Trophoblast cell (in vitro differentiated cells and primary cell): ENCODE data around the gene PEPD.

Source experiments
- DNase-seq, 2 donors: peaks; one replicate each; pipeline ENCODE4 v3.0.0-alpha.2; 2016
- H2AFZ ChIP-seq: 2 replicates; pipeline ENCODE4 v1.6.1; 2013; ENCODE audit warnings: low read length, moderate library complexity, mild to moderate bottlenecking; ENCODE audit not compliant: insufficient read depth, poor library complexity
- H2AK5ac ChIP-seq: 2 replicates; pipeline ENCODE4 v1.6.1; 2013; ENCODE audit warnings: mild to moderate bottlenecking, low read length
- H2BK120ac ChIP-seq: 2 replicates; pipeline ENCODE4 v1.6.1; 2013; ENCODE audit warnings: low read length, mild to moderate bottlenecking, moderate library complexity; ENCODE audit not compliant: insufficient read depth, poor library complexity
- H2BK12ac ChIP-seq: 2 replicates; pipeline ENCODE4 v1.6.1; 2013; ENCODE audit warnings: mild to moderate bottlenecking, low read length, moderate library complexity
- H2BK5ac ChIP-seq: 2 replicates; pipeline ENCODE4 v1.6.1; 2013; ENCODE audit warnings: low read length, low read depth, moderate library complexity, mild to moderate bottlenecking; ENCODE audit not compliant: poor library complexity
- H3K14ac ChIP-seq: 2 replicates; pipeline ENCODE4 v1.6.1; 2013; ENCODE audit warnings: mild to moderate bottlenecking, low read length
- H3K18ac ChIP-seq: 2 replicates; pipeline ENCODE4 v1.6.1; 2013; ENCODE audit warnings: mild to moderate bottlenecking, low read length
- H3K23ac ChIP-seq: 2 replicates; pipeline ENCODE4 v1.6.1; 2013; ENCODE audit warnings: low read length
- H3K27ac ChIP-seq: 2 replicates; pipeline ENCODE4 v1.5.1; 2013; ENCODE audit warnings: low read depth, mild to moderate bottlenecking, inconsistent platforms, low read length, moderate library complexity
- H3K27me3 ChIP-seq: 2 replicates; pipeline ENCODE4 v1.6.1; 2013; ENCODE audit warnings: inconsistent platforms, mild to moderate bottlenecking, low read length, moderate library complexity; ENCODE audit not compliant: insufficient read depth
- H3K36me3 ChIP-seq, 2 experiments: 1 replicate in 1 of 2; 2 replicates in 1 of 2; pipeline ENCODE4 v1.6.1; 2013; ENCODE audit warnings: low read length in 2 of 2, mild to moderate bottlenecking in 2 of 2, moderate library complexity in 1 of 2; ENCODE audit not compliant: insufficient read depth in 2 of 2, control insufficient read depth in 1 of 2
- H3K4ac ChIP-seq: 2 replicates; pipeline ENCODE4 v1.6.1; 2013; ENCODE audit warnings: low read depth, mild to moderate bottlenecking, low read length, moderate library complexity
- H3K4me1 ChIP-seq, 2 experiments: 1 replicate in 1 of 2; 2 replicates in 1 of 2; pipeline ENCODE4 v1.6.1; 2013; ENCODE audit warnings: low read length in 2 of 2, mild to moderate bottlenecking in 2 of 2, moderate library complexity in 1 of 2; ENCODE audit not compliant: insufficient read depth in 2 of 2, control insufficient read depth in 1 of 2
- H3K4me2 ChIP-seq: 2 replicates; pipeline ENCODE4 v1.6.1; 2013; ENCODE audit warnings: inconsistent platforms, mild to moderate bottlenecking, low read length, moderate library complexity
- H3K4me3 ChIP-seq: 2 replicates; pipeline ENCODE4 v1.5.1; 2013; ENCODE audit warnings: mild to moderate bottlenecking, low read depth, low read length, inconsistent platforms
- H3K79me1 ChIP-seq: one replicate; pipeline ENCODE4 v1.6.1; 2013; ENCODE audit warnings: low read length
- H3K79me2 ChIP-seq: 2 replicates; pipeline ENCODE4 v1.6.1; 2013; ENCODE audit warnings: low read length, mild to moderate bottlenecking; ENCODE audit not compliant: control insufficient read depth, insufficient read depth, poor library complexity
- H3K9ac ChIP-seq: 2 replicates; pipeline ENCODE4 v1.6.1; 2013; ENCODE audit warnings: mild to moderate bottlenecking, low read length
- H3K9me3 ChIP-seq: 2 replicates; pipeline ENCODE4 v1.6.1; 2013; ENCODE audit warnings: low read depth, mild to moderate bottlenecking, control low read depth, inconsistent platforms, low read length; ENCODE audit not compliant: insufficient read depth
- H4K12ac ChIP-seq: 2 replicates; pipeline ENCODE4 v1.6.1; 2013; ENCODE audit warnings: low read depth, mild to moderate bottlenecking, low read length, moderate library complexity
- H4K8ac ChIP-seq: 2 replicates; pipeline ENCODE4 v1.6.1; 2013; ENCODE audit warnings: low read depth, mild to moderate bottlenecking, low read length, moderate library complexity
- H4K91ac ChIP-seq: one replicate; pipeline ENCODE4 v1.6.1; 2013; ENCODE audit warnings: low read depth, mild to moderate bottlenecking, low read length, moderate library complexity
- WGBS: extraction: QIAGEN DNeasy Blood & Tissue Kit; methylation state at CpG from one replicate; pipeline ENCODE4 v1.1.7; 2013; ENCODE audit warnings: missing lambda C conversion rate; ENCODE audit not compliant: insufficient read length, insufficient coverage; ENCODE audit errors: extremely low coverage; 5-methylcytosine and 5-hydroxymethylcytosine counted together

Gene PEPD

GRCh38 chr19:33407140-33407551 is 114.4 kb downstream of the PEPD start:
- Histone ChIP-seq H3K27ac (no peak overlapping the region), H3K18ac (no peak overlapping the region), H3K14ac (no peak overlapping the region), H2BK5ac (no peak overlapping the region), H3K4me3 (no peak overlapping the region), H2BK12ac (no peak overlapping the region), H3K36me3 (peaks cover 0 to 4% of the 10 kb centered on the region in 2 experiments), H3K79me1 (no peaks in the 10 kb centered on the region), H3K9ac (no peak overlapping the region), H3K4ac (no peak overlapping the region), H3K4me2 (no peak overlapping the region), H2AFZ (no peak overlapping the region), H4K12ac (no peak overlapping the region), H3K23ac (no peak overlapping the region), H4K91ac (no peak overlapping the region), H3K79me2 (no peaks in the 10 kb centered on the region), H3K9me3 (peaks cover 2% of the 10 kb centered on the region), H3K27me3 (no peaks in the 10 kb centered on the region), H2AK5ac (no peak overlapping the region), H4K8ac (no peak overlapping the region), H2BK120ac (no peak overlapping the region), H3K4me1 (peaks cover 0 to 2% of the 10 kb centered on the region in 2 experiments)
- DNase-seq, result no peak
- no CpG with 5 or more reads among the region's 9 CpGs for WGBS

GRCh38 chr19:33406521-33407139 is 115.0 kb downstream of the PEPD start:
- Histone ChIP-seq H4K91ac (no peak overlapping the region), H4K12ac (peak overlapping the region; percentile 20), H3K4me3 (no peak overlapping the region), H3K36me3 (peaks cover 0 to 4% of the 10 kb centered on the region in 2 experiments), H3K9ac (no peak overlapping the region), H3K9me3 (no peaks in the 10 kb centered on the region), H3K27me3 (no peaks in the 10 kb centered on the region), H3K23ac (no peak overlapping the region), H3K4me1 (peaks cover 0 to 2% of the 10 kb centered on the region in 2 experiments), H2BK120ac (no peak overlapping the region), H3K4ac (no peak overlapping the region), H3K18ac (peak overlapping the region; percentile 31), H2AK5ac (peak overlapping the region; percentile 40), H2AFZ (no peak overlapping the region), H2BK12ac (peak overlapping the region; percentile 25), H3K79me1 (no peaks in the 10 kb centered on the region), H2BK5ac (no peak overlapping the region), H3K4me2 (no peak overlapping the region), H3K27ac (no peak overlapping the region), H3K79me2 (no peaks in the 10 kb centered on the region), H4K8ac (peak overlapping the region; percentile 55), H3K14ac (peak overlapping the region; percentile 19)
- WGBS, result no CpG with 5 or more reads among the region's 13 CpGs
- peak; percentile 66 to 80 for DNase-seq

GRCh38 chr19:33405553-33406461 is 115.8 kb downstream of the PEPD start:
- no peak for DNase-seq
- Histone ChIP-seq H3K27ac (no peak overlapping the region), H3K79me1 (no peaks in the 10 kb centered on the region), H2BK5ac (no peak overlapping the region), H2BK12ac (no peak overlapping the region), H3K9me3 (no peaks in the 10 kb centered on the region), H3K4me2 (no peak overlapping the region), H3K36me3 (peaks cover 0 to 2% of the 10 kb centered on the region in 2 experiments), H3K23ac (no peak overlapping the region), H2AK5ac (no peak overlapping the region), H4K8ac (no peak overlapping the region), H3K27me3 (no peaks in the 10 kb centered on the region), H3K18ac (no peak overlapping the region), H3K14ac (no peak overlapping the region), H3K4me3 (no peak overlapping the region), H2BK120ac (no peak overlapping the region), H3K4ac (no peak overlapping the region), H3K9ac (no peak overlapping the region), H2AFZ (no peak overlapping the region), H4K12ac (no peak overlapping the region), H3K79me2 (no peaks in the 10 kb centered on the region), H3K4me1 (peaks cover 0 to 2% of the 10 kb centered on the region in 2 experiments), H4K91ac (no peak overlapping the region)
- no CpG with 5 or more reads among the region's 34 CpGs for WGBS

- Histone ChIP-seq H4K8ac (no peak overlapping the region), H2AK5ac (no peak overlapping the region), H3K4me1 (peaks cover 0 to 2% of the 10 kb centered on the region in 2 experiments), H3K4me2 (no peak overlapping the region), H3K9me3 (no peaks in the 10 kb centered on the region), H3K79me2 (no peaks in the 10 kb centered on the region), H4K91ac (no peak overlapping the region), H3K27ac (no peak overlapping the region), H4K12ac (no peak overlapping the region), H2BK120ac (no peak overlapping the region), H3K27me3 (no peaks in the 10 kb centered on the region), H3K9ac (no peak overlapping the region), H3K14ac (no peak overlapping the region), H3K4me3 (no peak overlapping the region), H2AFZ (no peak overlapping the region), H3K23ac (no peak overlapping the region), H3K36me3 (peaks cover 0 to 2% of the 10 kb centered on the region in 2 experiments), H3K79me1 (no peaks in the 10 kb centered on the region), H2BK5ac (no peak overlapping the region), H2BK12ac (no peak overlapping the region), H3K18ac (no peak overlapping the region), H3K4ac (no peak overlapping the region)
- WGBS, result no CpG with 5 or more reads among the region's 8 CpGs
- no peak for DNase-seq
Measured at GRCh38 chr19:33405254-33405552, 116.4 kb downstream of the PEPD start.
